GM12878 (cell line): ENCODE measurements around the gene NPAS4. TPM values are rescaled to one million over a fixed set of nuclear protein-coding genes. Genes with fewer than 3 reads are reported as not detected.

Source experiments
- ATAC-seq: fragments of 200-7000 bp; cut with Tn5 transposase; 3 replicates; pipeline ENCODE4 v1.9.1; 2020; ENCODE audit warnings: mild to moderate bottlenecking, moderate library complexity
- BruUV-seq: library from RNA; stranded (reverse); fragments of 400-500 nt; replicated peaks from 2 replicates; lab custom pipeline; 2021; lab: Mats Ljungman, UMichigan
- CTCF ChIA-PET: fragments of 300-600 bp; sonication (Branson Sonifier 250); formaldehyde crosslinking; extraction: SDS; loops from one replicate; lab custom pipeline; 2021; ENCODE audit warnings: inconsistent platforms; lab: Yijun Ruan, JAX
- POLR2A ChIA-PET: fragments of 350-600 bp; formaldehyde crosslinking; extraction: SDS; loops from one replicate; lab custom pipeline; 2021; ENCODE audit warnings: inconsistent platforms; lab: Charles Lee
- RAD21 ChIA-PET: fragments of 300-600 bp; sonication (Branson Sonifier 250); formaldehyde crosslinking; loops from one replicate; lab custom pipeline; 2023; ENCODE audit warnings: antibody characterized with exemption; ENCODE audit not compliant: unreplicated experiment; lab: Charles Lee
- SMC1A ChIA-PET: fragments of 300-600 bp; sonication (Branson Sonifier 250); formaldehyde crosslinking; loops from one replicate; lab custom pipeline; 2023; ENCODE audit not compliant: unreplicated experiment, uncharacterized antibody; lab: Charles Lee
- DNase-seq: peaks from one replicate; pipeline ENCODE4 v3.0.0-alpha.2; 2011; ENCODE audit warnings: low read depth, low spot score
- FAIRE-seq: peaks from 3 replicates; lab custom pipeline; 2011; peaks lifted over from hg19 to GRCh38; lab: Jason Lieb, UNC
- H2AFZ ChIP-seq: 2 replicates; pipeline ENCODE4 v1.6.0; 2011; ENCODE audit warnings: low read depth, low read length, control low read depth; ENCODE audit not compliant: control insufficient read depth
- H3K27ac ChIP-seq: 2 replicates; pipeline ENCODE4 v1.5.1; 2011; ENCODE audit warnings: control low read depth; ENCODE audit not compliant: control insufficient read depth, insufficient read depth
- H3K27me3 ChIP-seq, 2 experiments: replicated peaks in 1 of 2; 2 replicates each; pipeline versions ENCODE4 v1.6.0 to v1.6.1; 2011; ENCODE audit warnings: low read length in 1 of 2; ENCODE audit not compliant: control insufficient read depth in 2 of 2, insufficient read depth in 2 of 2
- H3K36me3 ChIP-seq, 2 experiments: 2 replicates each; pipeline ENCODE4 v1.5.1; 2011; ENCODE audit warnings: low read length in 1 of 2; ENCODE audit not compliant: control insufficient read depth in 2 of 2, insufficient read depth in 2 of 2
- H3K4me1 ChIP-seq: 2 replicates; pipeline ENCODE4 v1.6.1; 2011; ENCODE audit warnings: mild to moderate bottlenecking, low read length, moderate library complexity, mixed read lengths; ENCODE audit not compliant: control insufficient read depth, insufficient read depth
- H3K4me2 ChIP-seq: 2 replicates; pipeline ENCODE4 v1.6.0; 2011; ENCODE audit warnings: control low read depth; ENCODE audit not compliant: control insufficient read depth, insufficient read depth
- H3K4me3 ChIP-seq: fragments of 200-600 bp; sonication (generic); 2 replicates; pipeline ENCODE4 v1.5.1; 2016
- H3K79me2 ChIP-seq: 2 replicates; pipeline ENCODE4 v1.6.0; 2011; ENCODE audit warnings: low read length; ENCODE audit not compliant: control insufficient read depth, insufficient read depth
- H3K9ac ChIP-seq: 2 replicates; pipeline ENCODE4 v1.8.0; 2011; ENCODE audit warnings: low read length, control low read depth, mixed read lengths; ENCODE audit not compliant: control insufficient read depth, insufficient read depth
- H3K9me3 ChIP-seq: replicated peaks from 3 replicates; pipeline ENCODE4 v1.5.1; 2011; ENCODE audit warnings: mild to moderate bottlenecking, low read length; ENCODE audit not compliant: control insufficient read depth, insufficient read depth
- H4K20me1 ChIP-seq: 2 replicates; pipeline ENCODE4 v1.6.0; 2011; ENCODE audit not compliant: control insufficient read depth, insufficient read depth
- E2F4 ChIP-seq: IDR thresholded peaks from 2 replicates; pipeline ENCODE4 v1.6.1; 2012; ENCODE audit warnings: low read depth, low read length, improper control_type of control experiment
- EED ChIP-seq: sonication (generic); IDR thresholded peaks from 2 replicates; pipeline ENCODE4 v1.6.1; 2016; ENCODE audit warnings: antibody characterized with exemption, low read depth
- IRF5 ChIP-seq: fragments of 450-650 bp; IDR thresholded peaks from 2 replicates; pipeline ENCODE4 v1.6.1; 2017; ENCODE audit warnings: borderline replicate concordance
- JUNB ChIP-seq: IDR thresholded peaks from 2 replicates; pipeline ENCODE4 v1.6.1; 2016; ENCODE audit warnings: antibody characterized with exemption, mild to moderate bottlenecking
- KDM1A ChIP-seq: fragments of 200-600 bp; sonication (generic); IDR thresholded peaks from 2 replicates; pipeline ENCODE4 v1.6.1; 2016; ENCODE audit warnings: borderline replicate concordance
- KLF5 ChIP-seq: fragments of 450-650 bp; IDR thresholded peaks from 2 replicates; pipeline ENCODE4 v1.6.1; 2014; ENCODE audit warnings: mild to moderate bottlenecking; ENCODE audit not compliant: partially characterized antibody
- MAX ChIP-seq: IDR thresholded peaks from 2 replicates; pipeline ENCODE4 v1.6.1; 2012; ENCODE audit warnings: low read depth, low read length, improper control_type of control experiment
- SMAD1 ChIP-seq: fragments of 450-650 bp; IDR thresholded peaks from 2 replicates; pipeline ENCODE4 v1.6.1; 2018; ENCODE audit warnings: mild to moderate bottlenecking, low read depth; ENCODE audit not compliant: partially characterized antibody
- SP1 ChIP-seq: IDR thresholded peaks from one replicate; pipeline ENCODE4 v1.6.1; 2011; ENCODE audit warnings: low read depth, low read length
- ZNF687 ChIP-seq: fragments of 450-650 bp; IDR thresholded peaks from 2 replicates; pipeline ENCODE4 v1.6.1; 2017; ENCODE audit warnings: mild to moderate bottlenecking, moderate library complexity
- WGBS: methylation state at CpG from one replicate; pipeline ENCODE4 v1.1.6; 2016; ENCODE audit warnings: low lambda C conversion rate; ENCODE audit not compliant: insufficient replicate concordance, insufficient coverage; ENCODE audit errors: missing lambda C conversion rate; 5-methylcytosine and 5-hydroxymethylcytosine counted together
- in situ Hi-C: fragments of 300-500 bp; cut with MboI; formaldehyde crosslinking; loops from 9 replicates; pipeline ENCODE4 v1.14.3; 2018; ENCODE audit warnings: mixed read lengths
- intact Hi-C: fragments of 100-400 bp; cut with micrococcal nuclease; formaldehyde crosslinking; loops from one replicate; pipeline ENCODE4 v1.14.2; 2022; ENCODE audit not compliant: unreplicated experiment
- polyA plus RNA-seq, 11 experiments: library from polyadenylated mRNA; depleted of rRNA in 4 of 11; unstranded in 6 of 11; stranded (reverse) in 5 of 11; fragments of >200 nt; fragmentation: Nextera tagmentation in 4 of 11; fragmentation: Illumina TruSeq in 1 of 11; extraction: Ambion mirVana in 4 of 11; extraction: Trizol in 1 of 11; gene quantifications; 1 replicate in 1 of 11; 2 replicates in 10 of 11; pipeline versions ENCODE4 v1.2.1 to v1.2.3, GENCODE V29; 2011 to 2016; ENCODE audit warnings: inconsistent platforms in 2 of 11, missing spikeins in 2 of 11, low read depth in 1 of 11
- total RNA-seq, 4 experiments: library from RNA; depleted of rRNA in 3 of 4; stranded (reverse); fragments of >200 nt in 3 of 4; fragmentation: Illumina TruSeq in 1 of 4; extraction: Trizol in 1 of 4; gene quantifications; 2 replicates each; pipeline versions ENCODE4 v1.2.1 to v1.2.3, GENCODE V29; 2013 to 2021

Gene NPAS4
- total and polyA plus RNA-seq, 10 of the 15 experiments (the other 5 are each of a cell fraction or from before 2014, with no cell fraction given): 0.03 to 0.18 (median 0.06) TPM; not detected in 7

GRCh38 chr11:66447012-66447411 is 26.2 kb downstream of the NPAS4 start:
- no peaks in the 10 kb centered on the region for H3K79me2 ChIP-seq
- BruUV-seq: no TSS peak
- FAIRE-seq (no peak), ATAC-seq (no peak), DNase-seq (no peak)
- no peaks in the 10 kb centered on the region for H3K4me1 ChIP-seq
- H3K9ac ChIP-seq: no peak overlapping the region
- H2AFZ ChIP-seq: no peak overlapping the region
- H4K20me1 ChIP-seq: no peaks in the 10 kb centered on the region
- no peaks in the 10 kb centered on the region for H3K36me3 ChIP-seq
- CTCF ChIA-PET: interaction anchor here (0.6 to 2.0 kb wide), 2 partner anchors 8 to 18 kb away, joined by 3 to 9 read pairs; partner anchors contain the start of gene MRPL11
- no peaks in the 10 kb centered on the region; the same call in 2 of the 3 replicates for H3K9me3 ChIP-seq
- H3K4me3 ChIP-seq: no peak overlapping the region
- POLR2A ChIA-PET: interaction anchor here (0.7 kb wide), 1 partner anchor 39 kb away, joined by 4 read pairs; no protein-coding TSS in a partner anchor
- no peak for TF ChIP-seq E2F4
- TF ChIP-seq, all 136 proteins: peak for 0
- intact Hi-C loops: no loop called here
- no peak overlapping the region for H3K4me2 ChIP-seq
- SMC1A ChIA-PET: no interaction called here
- H3K27me3 ChIP-seq: no peaks in the 10 kb centered on the region; a peak in 2 of 4 replicates
- no peak overlapping the region for H3K27ac ChIP-seq
- RAD21 ChIA-PET: no interaction called here
- in situ Hi-C loops: no loop called here

- H3K27ac ChIP-seq: no peak overlapping the region
- BruUV-seq: no TSS peak
- no peak overlapping the region for H3K9ac ChIP-seq
- no peaks in the 10 kb centered on the region for H4K20me1 ChIP-seq
- intact Hi-C loops: no loop called here
- SMC1A ChIA-PET: interaction anchor here (1.5 kb wide), 1 partner anchor 10 kb away, joined by 3 read pairs; the partner anchor contains the start of gene MRPL11
- no peaks in the 10 kb centered on the region; the same call in 2 of the 3 replicates for H3K9me3 ChIP-seq
- no peaks in the 10 kb centered on the region for H3K4me1 ChIP-seq
- no peaks in the 10 kb centered on the region for H3K36me3 ChIP-seq
- H3K27me3 ChIP-seq: no peaks in the 10 kb centered on the region; a peak in 1 of 4 replicates
- 0% methylated on average over 4 of the region's 4 CpGs for WGBS
- CTCF ChIA-PET: interaction anchor here (1.4 to 2.0 kb wide), 2 partner anchors 10 to 32 kb away, joined by 4 to 9 read pairs; partner anchors contain the start of genes DPP3 and MRPL11
- in situ Hi-C loops: no loop called here
- POLR2A ChIA-PET: interaction anchor here (1.4 kb wide), 1 partner anchor 10 kb away, joined by 3 read pairs; the partner anchor contains the start of gene MRPL11
- RAD21 ChIA-PET: no interaction called here
- DNase-seq (no peak), FAIRE-seq (no peak), ATAC-seq (no peak)
- no peak overlapping the region for H2AFZ ChIP-seq
- no peak for TF ChIP-seq EED
- no peak for TF ChIP-seq ZNF687
- no peak for TF ChIP-seq KDM1A
- TF ChIP-seq JUNB: no peak
- no peak for TF ChIP-seq MAX
- no peak for TF ChIP-seq SMAD1
- TF ChIP-seq SP1: no peak
- TF ChIP-seq IRF5: no peak
- TF ChIP-seq KLF5: no peak
- no peaks in the 10 kb centered on the region for H3K79me2 ChIP-seq
- no peak overlapping the region for H3K4me3 ChIP-seq
- H3K4me2 ChIP-seq: no peak overlapping the region
Measured at GRCh38 chr11:66448523-66448922, 27.7 kb downstream of the NPAS4 start.
